GM23338 (cell line): Measurements from ENCODE around the gene PIAS1. TPM values are rescaled to one million over a fixed set of nuclear protein-coding genes. Genes with fewer than 3 reads are reported as not detected.

ENCODE experiments used
- ATAC-seq: fragments of 200-7000 bp; cut with Tn5 transposase; 3 replicates; pipeline ENCODE4 v1.9.1; 2020
- DNase-seq: peaks from one replicate; pipeline ENCODE4 v3.0.0-alpha.2; 2015; ENCODE audit warnings: low spot score
- H2AFZ ChIP-seq: fragments of 200-600 bp; sonication (generic); 2 replicates; pipeline ENCODE4 v1.8.0; 2016; ENCODE audit warnings: antibody characterized with exemption, mild to moderate bottlenecking, moderate library complexity
- H3F3A ChIP-seq: fragments of 200-600 bp; sonication (generic); replicated peaks from 2 replicates; pipeline ENCODE4 v1.8.0; 2017; ENCODE audit warnings: antibody characterized with exemption, mixed run types, low read depth
- H3K27ac ChIP-seq: fragments of 200-600 bp; sonication (generic); 2 replicates; pipeline ENCODE4 v1.6.1; 2016; ENCODE audit warnings: low read depth
- H3K27me3 ChIP-seq: fragments of 200-600 bp; sonication (generic); 2 replicates; pipeline ENCODE4 v1.8.0; 2016; ENCODE audit warnings: mild to moderate bottlenecking, mixed run types, moderate library complexity; ENCODE audit not compliant: insufficient read depth
- H3K36me3 ChIP-seq: fragments of 200-600 bp; sonication (generic); 2 replicates; pipeline ENCODE4 v1.8.0; 2016; ENCODE audit warnings: mild to moderate bottlenecking; ENCODE audit not compliant: insufficient read depth
- H3K4me1 ChIP-seq: fragments of 200-600 bp; sonication (generic); 2 replicates; pipeline ENCODE4 v1.8.0; 2016; ENCODE audit warnings: mild to moderate bottlenecking, moderate library complexity; ENCODE audit not compliant: insufficient read depth
- H3K4me2 ChIP-seq: fragments of 200-600 bp; sonication (generic); 2 replicates; pipeline ENCODE4 v1.7.1; 2017; ENCODE audit warnings: mixed run types
- H3K4me3 ChIP-seq: fragments of 200-600 bp; sonication (generic); 2 replicates; pipeline ENCODE4 v1.6.1; 2016; ENCODE audit warnings: mixed run types
- H3K79me2 ChIP-seq: fragments of 200-600 bp; sonication (generic); replicated peaks from 2 replicates; pipeline ENCODE4 v1.8.0; 2017; ENCODE audit warnings: mild to moderate bottlenecking; ENCODE audit not compliant: insufficient read depth
- H3K9me2 ChIP-seq: fragments of 200-600 bp; sonication (generic); 2 replicates; pipeline ENCODE4 v1.8.0; 2017; ENCODE audit not compliant: insufficient read depth
- H4K20me1 ChIP-seq: fragments of 200-600 bp; sonication (generic); replicated peaks from 2 replicates; pipeline ENCODE4 v1.8.0; 2017; ENCODE audit warnings: mild to moderate bottlenecking; ENCODE audit not compliant: insufficient read depth
- H3K27ac Mint-ChIP-seq: 2 replicates; pipeline ENCODE4 v1.8.0; 2020; ENCODE audit warnings: inconsistent platforms, mild to moderate bottlenecking, moderate library complexity, mixed read lengths
- H3K27me3 Mint-ChIP-seq: 3 replicates; pipeline ENCODE4 v1.8.0; 2022; ENCODE audit warnings: low read depth, mild to moderate bottlenecking, moderate library complexity, mixed read lengths, inconsistent platforms; ENCODE audit not compliant: insufficient read depth, poor library complexity
- H3K36me3 Mint-ChIP-seq: 3 replicates; pipeline ENCODE4 v1.8.0; 2021; ENCODE audit warnings: low read depth, mild to moderate bottlenecking, inconsistent platforms, moderate library complexity, mixed read lengths
- H3K4me1 Mint-ChIP-seq: 3 replicates; pipeline ENCODE4 v1.8.0; 2020; ENCODE audit warnings: mild to moderate bottlenecking, inconsistent platforms, mixed read lengths
- H3K4me3 Mint-ChIP-seq: 3 replicates; pipeline ENCODE4 v1.8.0; 2021; ENCODE audit warnings: moderate library complexity, mild to moderate bottlenecking, inconsistent platforms, mixed read lengths
- H3K9me3 Mint-ChIP-seq: 3 replicates; pipeline ENCODE4 v1.8.0; 2020; ENCODE audit warnings: moderate library complexity, mild to moderate bottlenecking, inconsistent platforms, mixed read lengths
- CREB1 ChIP-seq: fragments of 250-450 bp; sonication (Bioruptor Pico); IDR thresholded peaks from 2 replicates; pipeline ENCODE4 v1.5.0; 2020; ENCODE audit warnings: low read depth, mild to moderate bottlenecking, moderate library complexity
- CTCF ChIP-seq, 2 experiments: fragments of 200-600 bp in 1 of 2; sonication (generic) in 1 of 2; conservative IDR thresholded peaks; 2 replicates each; pipeline versions ENCODE4 v1.5.1 to v1.6.1; 2016 to 2017; ENCODE audit warnings: antibody characterized with exemption in 2 of 2, low read depth in 2 of 2, mild to moderate bottlenecking in 2 of 2, moderate library complexity in 1 of 2
- ETS1 ChIP-seq: IDR thresholded peaks from 2 replicates; pipeline ENCODE4 v1.6.1; 2016; ENCODE audit warnings: antibody characterized with exemption
- EZH2 ChIP-seq: fragments of 200-600 bp; sonication (generic); IDR thresholded peaks from one replicate; pipeline ENCODE4 v1.8.0; 2017; ENCODE audit warnings: antibody characterized with exemption, mild to moderate bottlenecking, low read depth; ENCODE audit not compliant: unreplicated experiment
- EZH2phosphoT487 ChIP-seq: fragments of 200-600 bp; sonication (generic); IDR thresholded peaks from one replicate; pipeline ENCODE4 v1.8.1; 2018; ENCODE audit warnings: antibody characterized with exemption; ENCODE audit not compliant: unreplicated experiment
- JUNB ChIP-seq: IDR thresholded peaks from one replicate; pipeline ENCODE4 v1.6.1; 2016; ENCODE audit warnings: antibody characterized with exemption; ENCODE audit not compliant: unreplicated experiment
- NANOG ChIP-seq: IDR thresholded peaks from 2 replicates; pipeline ENCODE4 v1.6.1; 2016; ENCODE audit warnings: antibody characterized with exemption, borderline replicate concordance
- POLR2AphosphoS5 ChIP-seq: IDR thresholded peaks from 2 replicates; pipeline ENCODE4 v1.6.1; 2016; ENCODE audit warnings: antibody characterized with exemption, low read depth
- REST ChIP-seq: IDR thresholded peaks from one replicate; pipeline ENCODE4 v1.6.1; 2018; ENCODE audit warnings: antibody characterized with exemption; ENCODE audit not compliant: unreplicated experiment
- STAT1 ChIP-seq: IDR thresholded peaks from one replicate; pipeline ENCODE4 v1.6.1; 2016; ENCODE audit warnings: antibody characterized with exemption; ENCODE audit not compliant: unreplicated experiment
- ZNF331 ChIP-seq: fragments of 250-450 bp; sonication (Bioruptor Pico); IDR thresholded peaks from 2 replicates; pipeline ENCODE4 v1.5.0; 2020; ENCODE audit warnings: low read depth, mild to moderate bottlenecking, moderate library complexity
- ZNF462 ChIP-seq: fragments of 250-450 bp; sonication (Bioruptor Pico); IDR thresholded peaks from 2 replicates; pipeline ENCODE4 v1.5.0; 2020; ENCODE audit warnings: mild to moderate bottlenecking, moderate library complexity
- polyA plus RNA-seq: library from polyadenylated mRNA; unstranded; fragments of >200 nt; fragmentation: Nextera tagmentation; extraction: Ambion mirVana; gene quantifications from 2 replicates; pipeline ENCODE4 v1.2.1, GENCODE V29; 2016
- total RNA-seq: library from RNA; depleted of rRNA; stranded (reverse); fragments of >200 nt; shearing (Covaris generic); gene quantifications from 2 replicates; pipeline ENCODE4 v1.2.3, GENCODE V29; 2014

PIAS1 gene
- total and polyA plus RNA-seq, 2 experiments from 2014 or later: 30.7 to 32.1 TPM

DNA sequence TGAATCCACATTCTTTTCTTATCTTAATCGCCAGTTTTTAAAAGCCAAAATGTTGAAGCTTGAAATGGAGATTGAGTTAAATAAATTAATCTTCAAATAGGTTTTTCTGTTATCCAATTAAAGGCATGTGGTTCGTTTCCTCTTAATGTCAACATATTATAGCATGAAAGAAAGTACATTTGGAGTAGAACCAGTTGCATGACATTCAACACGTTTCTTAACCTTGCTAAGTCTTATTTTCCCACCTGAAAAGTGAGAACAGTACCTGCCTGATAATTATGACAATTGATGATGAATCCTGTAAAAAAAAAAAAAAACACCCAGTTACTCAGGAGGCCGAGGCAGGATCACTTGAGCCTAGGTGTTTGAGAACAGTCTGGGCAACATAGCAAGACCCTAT is 29.3 kb downstream of the PIAS1 start (continued):
- TF ChIP-seq ZNF462 (CRISPR knock-in tag): no peak
- no peak for TF ChIP-seq STAT1

- no peak overlapping the region for H3K4me2 ChIP-seq
- ATAC-seq: no peak
These were observed 30.9 kb downstream of the PIAS1 start for GRCh38 chr15:68085052-68085451.

More at GRCh38 chr15:68085052-68085451, 30.9 kb downstream of the PIAS1 start:
- peaks cover 42% of the 10 kb centered on the region for H3K4me1 Mint-ChIP-seq
- Histone ChIP-seq H3K9me2 (no peaks in the 10 kb centered on the region), H4K20me1 (peaks cover 6% of the 10 kb centered on the region; the same call in 1 of the 2 replicates), H3K4me1 (peaks cover 12% of the 10 kb centered on the region; the same call in 1 of the 2 replicates), H3K27me3 (no peaks in the 10 kb centered on the region), H3F3A (no peaks in the 10 kb centered on the region), H3K79me2 (peaks cover 69% of the 10 kb centered on the region), H3K36me3 (no peaks in the 10 kb centered on the region), H2AFZ (no peak overlapping the region), H3K27ac (no peak overlapping the region), H3K4me3 (no peak overlapping the region)
- no peak overlapping the region for H3K27ac Mint-ChIP-seq
- H3K4me3 Mint-ChIP-seq: no peak overlapping the region
- peaks cover 7% of the 10 kb centered on the region for H3K36me3 Mint-ChIP-seq
- H3K9me3 Mint-ChIP-seq: no peaks in the 10 kb centered on the region
- no peak for DNase-seq
- H3K27me3 Mint-ChIP-seq: no peaks in the 10 kb centered on the region
- no peak for TF ChIP-seq NANOG
- TF ChIP-seq ETS1: no peak
- TF ChIP-seq EZH2: no peak
- TF ChIP-seq CREB1 (CRISPR knock-in tag): no peak
- no peak for TF ChIP-seq ZNF331 (CRISPR knock-in tag)
- TF ChIP-seq POLR2AphosphoS5: no peak
- TF ChIP-seq JUNB: no peak
- TF ChIP-seq CTCF (conservative IDR thresholded peaks at IDR 0.05; ENCODE audit: low read depth in 2 of 2): no peak
- no peak for TF ChIP-seq EZH2phosphoT487
- no peak for TF ChIP-seq REST
